CD4-positive, alpha-beta T cell treated with Interferon alpha-2 for 1 hour (primary cell): ENCODE results near the gene CYP2A7.
A peak's percentile ranks its signal among the peaks of the same experiment; 100 is the strongest.
"Not testable (repeated sequence)": the region's sequence is repeated elsewhere in the genome, so short reads cannot be mapped to it uniquely, and the experiment has no call there.

Experiments
- DNase-seq, 2 donors: peaks; one replicate each; pipeline ENCODE4 v3.0.0-alpha.2; 2020 to 2022

CYP2A7 gene, protein sequence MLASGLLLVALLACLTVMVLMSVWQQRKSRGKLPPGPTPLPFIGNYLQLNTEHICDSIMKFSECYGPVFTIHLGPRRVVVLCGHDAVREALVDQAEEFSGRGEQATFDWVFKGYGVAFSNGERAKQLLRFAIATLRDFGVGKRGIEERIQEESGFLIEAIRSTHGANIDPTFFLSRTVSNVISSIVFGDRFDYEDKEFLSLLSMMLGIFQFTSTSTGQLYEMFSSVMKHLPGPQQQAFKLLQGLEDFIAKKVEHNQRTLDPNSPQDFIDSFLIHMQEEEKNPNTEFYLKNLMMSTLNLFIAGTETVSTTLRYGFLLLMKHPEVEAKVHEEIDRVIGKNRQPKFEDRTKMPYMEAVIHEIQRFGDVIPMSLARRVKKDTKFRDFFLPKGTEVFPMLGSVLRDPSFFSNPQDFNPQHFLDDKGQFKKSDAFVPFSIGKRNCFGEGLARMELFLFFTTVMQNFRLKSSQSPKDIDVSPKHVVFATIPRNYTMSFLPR

DNA sequence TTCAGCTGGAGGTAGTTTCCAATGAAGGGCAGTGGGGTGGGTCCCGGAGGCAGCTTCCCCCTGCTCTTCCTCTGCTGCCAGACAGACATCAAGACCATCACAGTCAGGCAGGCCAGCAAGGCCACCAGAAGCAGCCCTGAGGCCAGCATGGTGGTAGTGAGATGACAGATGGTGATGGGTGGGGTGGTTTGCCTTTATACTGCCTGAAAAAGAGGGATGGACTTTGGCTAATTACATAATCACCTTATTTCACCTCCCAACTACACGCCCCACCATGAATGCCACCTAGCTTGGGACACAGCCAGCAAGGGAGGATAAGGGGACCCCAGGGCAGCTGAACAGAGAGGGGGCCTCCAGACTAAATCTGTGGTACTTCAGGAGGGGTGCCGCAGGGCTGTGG lies at the start of gene CYP2A7:
Gene CYP2A7, minus strand, starts transcription at position 170 of the 400 bp plus-strand sequence. Its CDS starts 21 bp downstream, at position 149.
- DNase-seq: not testable (repeated sequence)

DNA sequence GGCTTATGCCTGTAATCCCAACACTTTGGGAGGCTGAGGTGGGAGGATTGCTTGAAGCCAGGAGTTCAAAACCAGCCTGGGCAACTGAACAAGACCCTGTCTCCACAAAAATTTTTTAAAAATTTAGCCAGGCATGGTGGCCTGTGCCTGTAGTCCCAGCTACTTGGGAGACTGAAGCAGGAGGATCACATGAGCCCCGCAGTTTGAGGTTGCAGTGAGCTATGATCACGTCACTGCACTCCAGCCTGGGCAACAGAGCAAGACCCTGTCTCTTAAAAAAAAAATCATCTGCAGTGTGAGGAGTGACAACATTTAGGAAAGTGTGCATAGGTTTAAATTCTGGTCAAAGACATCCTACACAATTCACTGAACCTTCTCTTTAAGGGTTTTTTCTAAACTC lies 48.8 kb upstream of the CYP2A7 start:
- not testable (repeated sequence) for DNase-seq

DNA sequence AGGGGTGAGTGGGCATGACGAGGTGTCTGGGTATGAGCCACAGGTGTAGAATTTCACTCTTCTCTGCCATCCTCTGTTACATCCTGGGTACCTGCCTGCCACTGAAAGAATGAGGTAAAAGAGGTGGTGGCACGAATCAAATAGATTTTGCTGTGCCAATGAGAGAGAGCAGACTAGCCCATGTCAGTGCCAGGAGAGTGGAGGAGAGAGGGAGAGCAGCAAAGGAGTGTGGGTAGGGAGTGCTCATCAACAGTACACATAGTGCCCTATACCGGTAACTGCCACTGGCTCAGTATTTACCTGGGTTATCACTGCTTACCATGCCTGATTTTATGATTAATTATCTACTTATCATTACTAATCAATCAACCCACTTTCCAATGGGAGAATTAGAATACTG lies 47.9 kb upstream of the CYP2A7 start:
- not testable (repeated sequence) for DNase-seq

DNA sequence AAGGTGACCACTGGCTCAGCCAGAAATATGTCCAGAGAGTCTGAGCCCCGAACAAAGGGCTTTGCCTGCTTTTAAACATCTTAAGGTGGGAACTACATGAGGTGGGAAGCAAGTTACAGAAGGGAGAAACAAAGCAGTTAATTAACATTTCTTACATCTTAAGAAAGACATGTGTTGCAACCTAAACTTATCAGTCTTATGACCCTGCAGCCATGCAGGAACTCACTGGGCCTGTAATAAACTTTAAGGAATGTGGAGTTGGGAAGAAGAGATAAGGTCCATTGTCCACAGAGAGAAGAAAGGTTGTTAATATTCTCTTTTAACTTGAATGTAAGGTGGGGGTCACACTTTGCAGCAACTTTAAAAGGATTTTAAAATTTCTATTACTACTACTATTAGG lies 46.8 kb upstream of the CYP2A7 start:
- DNase-seq: no peak

DNA sequence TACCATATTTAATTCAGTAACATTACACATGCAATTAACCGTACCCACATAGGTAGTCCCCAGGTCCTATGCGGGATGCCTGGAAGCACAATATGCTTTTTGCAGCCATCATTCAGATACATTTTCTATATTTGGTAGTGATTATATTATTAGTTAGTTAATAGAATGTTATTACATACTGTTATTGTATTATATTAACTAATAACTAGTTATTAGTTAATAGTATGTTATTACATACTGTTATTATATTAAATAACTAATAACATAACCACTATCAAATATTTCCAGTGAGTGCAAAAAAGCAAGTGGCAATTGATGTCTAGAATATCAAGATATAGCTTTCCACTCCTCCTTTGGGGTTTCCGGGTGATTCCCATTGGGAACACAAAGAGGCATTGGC lies 45.5 kb upstream of the CYP2A7 start:
- no peak for DNase-seq

DNA sequence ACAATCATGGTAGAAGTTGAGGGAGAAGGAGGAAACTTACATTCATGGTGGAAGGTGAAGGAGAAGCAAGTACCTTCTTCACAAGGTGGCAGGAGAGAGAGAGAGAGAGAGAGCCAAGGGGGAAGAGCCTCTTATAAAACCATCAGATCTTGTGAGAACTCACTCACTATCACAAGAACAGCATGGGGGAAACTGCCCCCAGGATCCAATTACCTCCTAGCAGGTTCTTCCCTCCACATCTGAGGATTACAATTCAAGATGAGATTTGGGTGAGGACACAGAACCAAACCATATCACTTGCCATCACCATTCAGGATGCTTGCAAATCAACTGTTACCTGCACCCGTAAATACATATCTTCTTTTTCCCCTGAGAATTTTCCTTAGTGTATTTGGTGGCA lies 44.2 kb upstream of the CYP2A7 start:
- DNase-seq: not testable (repeated sequence)

DNA sequence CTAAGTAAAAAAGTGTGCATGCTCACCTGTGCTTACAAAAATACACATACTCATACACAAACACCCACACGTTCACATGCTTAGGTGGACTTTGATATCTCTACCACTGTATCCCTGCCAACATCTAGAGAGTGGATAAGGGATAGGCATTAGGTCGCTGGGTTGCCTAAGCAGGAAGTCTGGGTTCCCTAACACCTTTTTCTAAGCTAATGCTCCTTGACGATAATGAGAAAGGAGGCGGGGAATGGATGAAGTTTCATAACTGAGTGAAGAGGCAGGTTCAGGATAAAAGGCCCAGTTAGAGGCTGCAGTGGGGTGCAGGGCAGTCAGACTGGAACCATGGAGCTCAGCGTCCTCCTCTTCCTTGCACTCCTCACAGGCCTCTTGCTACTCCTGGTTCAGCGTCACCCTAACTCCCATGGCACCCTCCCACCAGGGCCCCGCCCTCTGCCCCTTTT lies 41.9 kb upstream of the CYP2A7 start:
- DNase-seq: no peak

DNA sequence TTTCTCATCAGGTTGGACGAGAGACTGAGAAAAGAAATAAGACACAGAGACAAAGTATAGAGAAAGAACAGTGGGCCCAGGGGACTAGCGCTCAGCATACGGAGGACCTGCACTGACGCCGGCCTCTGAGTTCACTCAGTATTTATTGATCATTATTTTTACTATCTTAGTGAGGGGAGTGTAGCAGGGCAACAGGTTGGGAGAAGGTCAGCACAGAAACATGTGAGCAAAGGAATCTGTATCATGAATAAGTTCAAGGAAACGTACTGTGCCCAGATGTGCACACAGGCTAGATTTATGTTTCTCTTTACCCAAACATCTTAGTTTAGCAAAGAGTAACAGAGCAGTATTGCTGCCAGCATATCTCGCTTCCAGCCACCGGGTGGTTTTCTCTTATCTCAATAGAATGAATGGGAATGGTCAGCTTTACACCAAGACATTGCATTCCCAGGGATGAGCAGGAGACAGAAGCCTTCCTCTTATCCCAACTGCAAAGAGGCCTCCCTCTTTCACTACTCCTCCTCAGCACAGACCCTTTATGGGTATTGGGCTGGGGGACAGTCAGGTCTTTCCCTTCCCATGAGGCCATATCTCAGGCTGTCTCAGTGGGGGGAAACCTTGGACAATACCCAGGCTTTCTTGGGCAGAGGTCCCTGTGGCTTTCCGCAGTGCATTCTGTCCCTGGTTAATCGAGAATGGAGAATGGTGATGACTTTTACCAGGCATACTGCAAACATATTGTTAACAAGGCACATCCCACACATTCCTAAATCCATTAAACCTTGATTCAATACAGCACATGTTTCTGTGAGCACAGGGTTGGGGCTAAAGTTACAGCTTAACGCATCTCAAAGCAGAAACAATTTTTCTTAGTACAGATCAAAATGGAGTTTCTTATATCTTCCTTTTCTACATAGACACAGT lies 40.5 kb upstream of the CYP2A7 start:
- not testable (repeated sequence) for DNase-seq

DNA sequence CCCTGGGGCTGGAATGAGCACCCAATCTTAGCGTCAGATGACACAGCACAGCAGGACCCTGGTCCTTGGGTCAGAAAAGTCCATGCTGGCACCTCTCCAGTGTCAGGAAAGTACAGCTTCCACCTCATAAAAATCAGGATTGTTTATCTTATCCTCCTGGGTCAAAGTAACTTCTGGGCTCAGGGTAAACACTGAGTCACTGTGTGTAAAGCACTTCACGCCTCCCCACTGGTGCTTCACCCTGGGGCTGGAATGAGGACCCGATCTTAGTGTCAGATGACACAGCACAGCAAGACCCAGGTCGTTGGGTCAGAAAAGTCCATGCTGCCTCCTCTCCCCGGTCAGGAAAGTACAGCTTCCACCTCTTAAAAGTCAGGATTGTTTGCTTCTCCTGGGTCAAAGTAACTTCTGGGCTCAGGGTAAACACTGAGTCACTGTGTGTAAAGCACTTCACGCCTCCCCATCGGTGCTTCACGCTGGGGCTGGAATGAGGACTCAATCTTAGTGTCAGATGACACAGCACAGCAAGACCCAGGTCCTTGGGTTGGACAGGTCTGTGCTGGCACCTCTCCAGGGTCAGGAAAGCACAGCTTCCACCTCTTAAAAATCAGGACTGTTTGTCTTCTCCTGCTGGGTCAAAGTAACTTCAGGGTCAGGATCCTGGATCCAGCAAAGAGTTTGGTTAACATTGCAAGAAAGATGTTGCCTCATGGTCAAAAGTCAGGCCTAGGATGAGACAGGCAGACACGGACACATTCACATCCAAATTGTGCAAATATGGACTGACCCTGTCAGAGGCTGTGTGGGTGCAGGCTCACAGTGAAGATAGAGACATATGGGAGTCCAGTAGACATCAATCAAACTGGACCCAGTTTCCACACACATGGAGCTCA lies 39.2 kb upstream of the CYP2A7 start:
- no peak for DNase-seq

DNA sequence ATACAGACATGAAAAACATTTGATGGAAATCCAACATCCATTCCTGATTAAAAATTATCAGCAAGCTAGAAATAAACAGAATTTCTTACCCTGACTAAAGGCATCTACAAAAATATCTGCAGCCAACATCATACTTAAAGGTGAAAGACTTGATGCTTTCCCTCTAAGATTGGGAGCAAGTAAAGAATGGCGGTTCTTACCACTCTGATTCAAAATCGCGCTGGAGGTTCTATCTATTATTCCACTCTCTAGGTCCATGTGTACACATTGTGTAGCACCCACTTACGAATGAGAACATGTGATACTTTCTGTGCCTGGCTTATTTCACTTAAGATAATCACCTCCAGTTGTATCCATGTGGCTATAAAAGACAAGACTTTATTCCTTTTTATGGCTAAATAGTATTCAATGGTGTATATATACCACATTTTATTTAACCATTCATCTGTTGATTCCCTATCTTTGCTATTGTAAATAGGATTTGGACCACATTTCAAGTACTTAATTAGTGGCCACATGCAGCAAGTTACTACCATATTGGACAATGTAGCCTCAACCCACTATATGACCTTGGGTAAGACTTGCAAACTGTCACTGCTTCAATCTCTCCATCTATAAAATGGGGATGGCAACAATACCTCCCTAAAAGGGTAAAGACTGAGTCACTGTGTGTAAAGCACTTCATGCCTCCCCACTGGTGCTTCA lies 38.4 kb upstream of the CYP2A7 start:
- DNase-seq: no peak

DNA sequence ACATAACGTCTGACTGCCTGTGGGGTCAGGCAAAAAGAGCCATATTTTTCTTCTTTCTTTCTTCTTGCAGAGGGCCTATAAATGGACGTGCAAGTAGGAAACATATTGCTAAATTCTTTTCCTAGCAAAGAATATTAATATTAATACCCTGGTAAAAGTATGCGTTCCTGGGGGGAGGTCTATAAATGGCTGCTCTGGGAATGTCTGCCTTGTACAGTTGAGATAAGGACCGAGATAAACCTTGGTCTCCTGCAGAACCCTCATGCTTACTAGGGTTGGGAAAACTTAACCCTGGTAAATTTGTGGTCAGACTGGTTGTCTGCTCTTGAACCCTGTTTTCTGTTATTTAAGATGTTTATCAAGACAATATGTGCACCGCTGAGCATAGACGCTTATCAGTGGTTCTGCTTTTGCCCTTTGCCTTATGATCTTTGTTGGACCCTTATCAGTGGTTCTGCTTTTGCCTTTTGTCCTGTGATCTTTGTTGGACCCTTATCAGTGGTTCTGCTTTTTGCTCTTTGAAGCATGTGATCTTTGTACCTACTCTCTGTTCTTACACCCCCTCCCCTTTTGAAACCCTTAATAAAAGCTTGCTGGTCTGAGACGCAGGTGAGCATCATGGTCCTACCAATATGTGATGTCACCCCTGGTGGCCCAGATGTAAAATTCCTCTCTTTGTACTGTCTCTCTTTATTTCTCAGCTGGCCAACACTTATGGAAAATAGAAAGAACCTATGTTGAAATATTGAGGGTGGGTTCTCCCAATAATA lies 37.7 kb upstream of the CYP2A7 start:
- DNase-seq: not testable (repeated sequence)

DNA sequence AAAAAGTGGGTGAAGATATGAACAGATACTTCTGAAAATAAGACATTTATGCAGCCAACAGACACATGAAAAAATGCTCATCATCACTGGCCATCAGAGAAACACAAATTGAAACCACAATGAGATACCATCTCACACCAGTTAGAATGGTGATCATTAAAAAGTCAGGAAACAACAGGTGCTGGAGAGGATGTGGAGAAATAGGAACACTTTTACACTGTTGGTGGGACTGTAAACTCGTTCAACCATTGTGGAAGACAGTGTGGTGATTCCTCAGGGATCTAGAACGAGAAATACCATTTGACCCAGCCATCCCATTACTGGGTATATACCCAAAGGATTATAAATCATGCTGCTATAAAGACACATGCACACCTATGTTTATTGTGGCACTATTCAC lies 36.3 kb upstream of the CYP2A7 start:
- not testable (repeated sequence) for DNase-seq

DNA sequence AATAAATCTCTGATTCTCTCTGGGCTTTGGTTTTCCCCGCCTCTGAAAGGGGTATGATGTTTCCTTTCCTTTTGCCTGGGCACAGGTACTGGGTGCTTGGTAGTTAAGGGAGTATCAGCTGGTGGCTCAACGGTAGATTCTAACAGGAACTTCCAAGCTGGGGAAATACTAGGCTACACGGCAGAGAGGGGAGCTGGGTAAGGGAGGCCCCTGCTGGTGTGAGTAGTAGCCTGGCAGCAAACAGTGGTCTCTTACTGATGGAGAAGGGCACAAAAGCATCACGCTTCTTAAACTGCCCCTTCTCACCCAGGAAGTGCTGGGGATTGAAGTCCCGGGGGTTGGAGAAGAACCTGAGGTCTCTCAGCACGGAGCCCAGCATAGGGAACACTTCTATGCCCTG lies 26.9 kb upstream of the CYP2A7 start:
- DNase-seq: no peak

DNA sequence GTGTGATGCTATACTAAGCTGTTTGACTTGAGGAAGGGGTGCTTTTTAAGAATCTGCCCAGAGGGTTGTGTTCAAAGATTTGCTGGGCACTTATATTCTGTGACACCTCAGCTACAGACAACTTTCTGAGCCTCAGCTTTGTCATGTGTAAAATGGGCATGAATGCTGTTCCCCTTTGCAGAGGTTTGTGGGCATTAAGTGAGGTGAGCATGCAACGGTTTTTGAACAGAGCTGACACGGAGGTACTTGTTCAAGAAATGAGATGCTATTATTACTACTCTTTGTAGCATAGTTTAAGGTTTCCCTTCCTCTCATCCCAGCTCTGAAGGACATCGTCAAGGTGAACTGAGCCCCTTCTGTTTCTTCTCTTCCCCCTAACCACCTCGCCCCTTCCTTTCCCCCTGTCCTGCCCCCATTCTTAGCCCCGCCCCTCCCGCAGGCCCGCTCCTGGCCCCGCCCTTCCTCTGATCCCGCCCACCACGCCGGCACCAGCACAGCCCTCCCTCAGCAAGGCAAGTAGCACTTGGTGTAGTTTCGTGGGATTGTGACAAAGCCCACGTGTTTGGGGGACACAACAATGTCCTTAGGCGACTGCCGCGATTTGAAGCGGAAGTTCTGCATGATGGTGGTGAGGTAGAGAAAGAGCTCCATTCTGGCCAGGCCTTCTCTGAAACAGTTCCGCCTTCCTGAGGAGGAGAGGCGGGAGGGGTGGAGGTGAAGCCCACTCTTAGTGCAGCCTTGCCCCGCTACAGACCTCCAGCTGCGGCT lies 26.1 kb upstream of the CYP2A7 start:
- peak; percentile 28 to 56 for DNase-seq

DNA sequence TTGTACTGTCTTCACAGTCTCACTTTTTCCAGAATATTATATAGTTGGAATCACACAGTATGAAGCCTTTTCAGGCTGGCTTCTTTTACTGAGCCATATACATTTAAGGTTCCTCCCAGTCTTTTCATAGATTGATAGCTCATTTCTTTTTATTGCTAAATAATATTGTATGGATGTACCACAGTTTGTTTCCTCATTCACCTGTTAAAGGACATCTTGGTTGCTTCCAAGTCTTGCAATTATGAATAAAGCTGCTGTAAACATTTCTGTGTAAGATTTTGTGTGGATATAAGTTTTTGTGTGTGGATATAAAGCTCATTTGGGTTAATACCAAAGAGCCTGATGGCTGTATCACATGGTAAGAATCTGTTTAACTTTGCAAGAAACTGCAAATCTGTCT lies 24.5 kb upstream of the CYP2A7 start:
- DNase-seq: no peak

DNA sequence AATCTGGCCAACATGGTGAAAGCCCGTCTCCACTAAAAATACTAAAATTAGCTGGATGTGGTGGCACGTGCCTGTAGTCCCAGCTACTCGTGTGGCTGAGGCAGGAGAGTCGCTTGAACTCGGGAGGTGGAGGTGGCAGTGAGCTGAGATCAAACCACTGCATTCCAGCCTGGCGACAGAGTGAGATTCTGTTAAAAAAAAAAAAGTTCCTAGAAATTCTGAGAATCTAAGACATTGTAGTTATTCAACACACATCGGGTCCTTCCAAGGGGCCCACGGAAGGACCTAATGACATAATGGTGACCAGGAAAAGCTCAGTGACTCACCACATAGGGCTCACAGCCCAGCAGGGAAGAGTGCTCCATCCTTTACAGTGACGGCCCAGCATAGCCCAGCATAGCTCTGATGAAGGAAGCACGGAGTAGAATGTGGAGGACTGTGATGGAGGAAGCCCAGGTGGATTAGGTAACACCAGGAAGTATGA lies 22.7 kb upstream of the CYP2A7 start:
- not testable (repeated sequence) for DNase-seq

DNA sequence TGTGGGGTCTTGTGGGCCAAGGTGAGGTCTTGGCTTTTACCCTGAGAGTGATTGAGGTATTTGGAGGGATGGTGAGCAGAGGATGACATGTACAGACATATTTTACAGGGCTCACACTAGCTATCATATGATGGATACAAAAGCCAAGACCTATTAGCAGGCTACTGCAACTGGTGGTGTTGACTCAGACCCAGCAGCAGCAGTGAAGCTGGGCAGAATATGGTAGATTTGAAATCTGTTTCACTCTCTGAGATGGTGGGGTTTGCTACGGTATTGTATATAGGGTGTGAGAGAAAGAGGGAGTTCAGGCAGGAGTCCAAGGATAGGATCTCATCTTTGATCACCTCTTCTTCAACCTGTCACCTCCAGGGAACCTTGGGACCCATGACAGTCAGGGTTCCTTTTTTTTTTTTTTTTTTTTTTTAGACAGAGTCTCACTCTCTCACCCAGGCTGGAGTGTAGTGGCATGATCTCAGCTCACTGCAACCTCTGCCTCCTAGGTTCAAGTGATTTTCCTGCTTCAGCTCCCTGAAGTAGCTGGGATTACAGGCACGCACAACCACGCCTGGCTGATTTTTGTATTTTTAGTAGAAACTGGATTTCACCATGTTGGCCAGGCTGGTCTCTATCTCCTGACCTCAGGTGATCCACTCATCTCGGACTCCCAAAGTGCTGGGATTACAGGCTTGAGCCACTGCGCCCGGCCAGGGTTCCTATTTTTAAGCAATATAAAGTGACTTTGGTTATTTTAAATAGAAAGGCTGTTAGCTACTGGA lies 20.1 kb upstream of the CYP2A7 start:
- not testable (repeated sequence) for DNase-seq

DNA sequence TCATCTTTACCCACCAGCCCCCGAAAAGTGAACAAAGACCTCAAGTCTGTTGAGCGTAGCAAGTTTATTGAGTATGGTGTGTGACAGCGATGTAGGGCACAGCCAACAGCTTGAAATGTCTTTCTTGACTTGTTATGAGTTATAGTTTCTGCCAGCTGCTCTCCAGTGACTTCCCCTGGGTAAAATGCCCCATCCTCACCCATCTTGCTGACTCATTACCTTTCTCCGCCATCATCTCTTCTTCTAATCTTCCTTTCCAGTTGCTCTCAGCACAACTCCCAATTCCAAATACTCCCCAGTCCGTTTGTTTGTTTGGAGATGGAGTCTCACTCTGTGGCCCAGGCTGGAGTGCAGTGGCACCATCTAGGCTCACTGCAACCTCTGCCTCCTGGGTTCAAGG lies 18.5 kb upstream of the CYP2A7 start:
- not testable (repeated sequence) for DNase-seq

DNA sequence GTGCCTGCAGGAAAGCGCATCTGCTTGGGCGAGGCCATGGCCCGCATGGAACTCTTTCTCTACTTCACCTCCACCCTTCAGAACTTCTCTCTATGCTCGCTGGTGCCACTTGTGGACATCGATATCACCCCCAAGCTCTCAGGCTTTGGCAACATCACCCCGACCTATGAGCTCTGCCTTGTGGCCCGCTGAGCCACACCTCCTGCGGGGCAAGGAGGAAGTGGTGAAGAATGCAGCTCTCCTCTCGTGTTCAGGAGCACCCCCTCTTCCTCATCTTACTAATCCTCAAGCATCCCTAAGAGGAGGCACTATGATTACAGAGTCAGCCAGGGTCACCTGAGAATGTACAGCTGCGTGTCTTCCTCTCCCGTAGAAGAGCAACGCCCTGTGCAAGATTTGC lies 17.9 kb upstream of the CYP2A7 start:
- DNase-seq: peak in 1 of 2 donors; percentile 32
